Melanocyte of skin (primary cell): ENCODE results near the gene PGAM5. TPM values are rescaled to one million over a fixed set of nuclear protein-coding genes. Genes with fewer than 3 reads are reported as not detected.

Experiments
- small RNA-seq, 2 donors: library from RNA; depleted of rRNA; stranded (forward); fragments of <200 nt; gene quantifications; one replicate each; pipeline ENCODE3, GENCODE V24; 2012
- total RNA-seq, 2 donors: library from RNA; depleted of rRNA; stranded (reverse); fragments of >200 nt; gene quantifications; 2 replicates each; pipeline ENCODE4 v1.2.3, GENCODE V29; 2012

Gene PGAM5
- total RNA-seq, result 10 to 100 TPM; 29.3 to 52.6 TPM

DNA sequence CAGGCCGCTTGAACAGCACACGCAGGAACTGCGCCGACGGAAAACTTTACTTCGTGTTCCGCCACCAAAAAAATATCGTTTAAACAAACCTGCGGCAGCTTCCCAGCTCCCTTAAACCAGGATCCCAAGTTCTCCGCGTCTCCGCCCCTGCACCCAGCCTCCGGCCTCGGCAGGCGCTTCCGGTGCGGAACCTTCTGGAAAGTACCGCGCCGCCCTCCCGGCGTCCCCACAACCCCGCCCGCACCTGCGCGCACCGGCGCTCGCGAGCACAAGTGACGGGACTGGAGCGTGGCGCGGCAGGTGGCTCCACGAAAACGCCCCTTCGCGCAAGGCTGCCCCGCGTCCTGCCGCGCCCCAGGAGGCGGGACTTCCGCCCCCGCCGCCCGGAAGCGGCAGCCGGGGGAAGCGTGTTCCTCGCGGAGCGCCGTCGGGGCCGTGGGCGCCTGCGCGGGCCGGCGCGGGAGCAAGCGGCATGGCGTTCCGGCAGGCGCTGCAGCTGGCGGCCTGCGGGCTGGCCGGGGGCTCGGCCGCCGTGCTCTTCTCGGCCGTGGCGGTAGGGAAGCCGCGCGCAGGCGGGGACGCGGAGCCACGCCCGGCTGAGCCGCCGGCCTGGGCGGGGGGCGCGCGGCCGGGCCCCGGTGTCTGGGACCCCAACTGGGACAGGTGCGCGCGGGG, at the start of gene PGAM5:
Gene PGAM5, plus strand, starts transcription at position 438 of the 675 bp plus-strand sequence. Its CDS starts 35 bp downstream, at position 473.

GRCh38 chr12:132687211-132688164, 23.2 kb upstream of the PGAM5 start, which contains the start of the genes POLE and PXMP2:
Gene POLE, minus strand, starts transcription at chr12:132687342. Its CDS starts 27 bp downstream, at chr12:132687315.
Gene PXMP2, plus strand, starts transcription at chr12:132687587. Its CDS starts 84 bp downstream, at chr12:132687671.

GRCh38 chr12:132761032-132761920, 50.6 kb downstream of the PGAM5 start, which contains the start of gene ANKLE2:
Gene ANKLE2, minus strand, starts transcription at chr12:132761832. Its CDS starts 34 bp downstream, at chr12:132761798.

Small RNAs within 50 kb of the gene (small RNA-seq; reads per million reads assigned to genes)
- gene RNA5SP379, result 0 to 0.04 reads per million in 2 donors

Other genes starting within 250 kb of the PGAM5 start
- gene FBRSL1, start 220.7 kb upstream of the PGAM5 start, total RNA-seq, result 1 to 10 TPM; 2.8 to 5.0 TPM
- gene LRCOL1, start 100.3 kb upstream of the PGAM5 start, total RNA-seq, result under 1 TPM in 1 of 2 donors, not detected in 1; 0.34 TPM
- not detected for gene P2RX2, start 92.1 kb upstream of the PGAM5 start, total RNA-seq
- gene POLE, start 23.5 kb upstream of the PGAM5 start, total RNA-seq, result 10 to 100 TPM; 11.7 to 43.6 TPM
- 1 to 10 TPM; 6.0 to 8.6 TPM for gene PXMP2, start 23.3 kb upstream of the PGAM5 start, total RNA-seq
- 10 to 100 TPM; 43.0 to 57.6 TPM for gene ANKLE2, start 51.0 kb downstream of the PGAM5 start, total RNA-seq
- 10 to 100 TPM; 59.9 to 62.3 TPM for gene GOLGA3, start 118.0 kb downstream of the PGAM5 start, total RNA-seq
- 10 to 100 TPM; 37.6 to 41.0 TPM for gene CHFR, start 176.8 kb downstream of the PGAM5 start, total RNA-seq
- 10 to 100 TPM in 1 of 2 donors, 1 to 10 TPM in 1; 6.5 to 10.3 TPM for gene ZNF605, start 245.5 kb downstream of the PGAM5 start, total RNA-seq